GM12878 (cell line): ENCODE data around the gene DLEC1.
A peak's percentile ranks its signal among the peaks of the same experiment; 100 is the strongest.

Source experiments
- POLR2A ChIP-seq: IDR thresholded peaks from 2 replicates; pipeline ENCODE4 v1.6.1; 2011; ENCODE audit warnings: low read depth, mild to moderate bottlenecking, low read length
- RAD21 ChIP-seq: IDR thresholded peaks from 2 replicates; pipeline ENCODE4 v1.6.1; 2011; ENCODE audit warnings: mild to moderate bottlenecking, low read depth, low read length, moderate library complexity; ENCODE audit not compliant: insufficient read depth
- SRF ChIP-seq, 2 experiments: IDR thresholded peaks; 2 replicates each; pipeline ENCODE4 v1.6.1; 2011; ENCODE audit warnings: low read depth in 2 of 2, low read length in 2 of 2, mild to moderate bottlenecking in 1 of 2, moderate library complexity in 1 of 2
- TAF1 ChIP-seq: IDR thresholded peaks from 2 replicates; pipeline ENCODE4 v1.6.1; 2011; ENCODE audit warnings: mild to moderate bottlenecking, low read depth, low read length, borderline replicate concordance
- TF ChIP-seq, protein P1 (sequence below), 3 experiments: IDR thresholded peaks in 2 of 3; conservative IDR thresholded peaks in 1 of 3; 2 replicates each; pipeline ENCODE4 v1.5.1; 2011; ENCODE audit warnings: low read depth in 3 of 3, low read length in 3 of 3, mild to moderate bottlenecking in 3 of 3, control low read depth in 2 of 3, moderate library complexity in 2 of 3, inconsistent platforms in 1 of 3, mixed read lengths in 1 of 3; ENCODE audit not compliant: control insufficient read depth in 2 of 3, insufficient read depth in 1 of 3; ENCODE audit errors: extremely low read depth in 1 of 3

DNA sequence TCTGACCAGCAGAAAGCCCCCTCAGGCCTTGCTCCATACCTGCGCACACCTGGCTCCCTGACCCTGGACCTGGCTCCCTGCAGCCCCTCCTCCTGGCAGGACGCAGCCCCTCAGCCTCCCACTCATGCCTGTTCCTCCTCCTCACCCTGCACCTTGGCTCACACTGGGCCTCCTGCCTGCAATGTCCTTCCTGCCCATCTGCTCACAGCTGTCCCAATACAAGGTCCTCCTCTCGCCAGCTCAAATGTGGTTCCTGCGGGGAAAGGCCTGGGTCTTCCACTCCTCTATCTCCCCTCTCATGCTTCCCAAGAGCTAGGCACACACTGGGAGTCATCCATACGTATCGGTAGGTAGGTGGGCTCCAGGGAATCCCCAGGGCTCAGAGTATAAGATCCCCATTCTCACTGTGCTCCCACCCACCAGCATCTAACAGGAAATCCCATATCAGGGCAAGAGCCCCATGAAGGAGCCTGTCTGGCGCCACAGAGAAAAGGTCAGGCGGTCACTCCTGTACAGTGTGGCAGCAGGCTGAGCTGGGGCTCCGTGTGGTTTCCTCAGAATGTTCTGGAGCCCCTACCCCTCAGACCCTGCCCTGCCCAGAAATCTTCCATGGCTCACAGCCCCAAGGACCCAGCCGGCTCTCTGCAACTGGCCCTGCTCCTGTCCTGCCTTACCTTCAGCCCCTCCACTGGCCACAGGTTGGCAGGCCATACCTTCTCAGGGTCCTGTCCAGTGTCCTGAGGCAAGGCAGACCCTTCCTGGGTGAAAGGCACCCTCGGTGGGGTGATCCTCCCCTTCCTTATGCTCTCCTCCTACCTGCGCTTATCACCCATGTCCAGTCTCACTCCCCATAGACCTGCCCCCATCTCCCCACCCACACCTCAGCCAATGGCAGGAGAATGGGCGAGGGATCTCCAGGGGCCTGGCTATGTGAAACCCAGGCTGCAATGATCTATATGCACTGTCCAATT is 20.4 kb upstream of the DLEC1 start:
- TF ChIP-seq RAD21 (no peak), SRF (IDR thresholded peaks at IDR 0.05; ENCODE audit: low read depth in 2 of 2, low read length in 2 of 2) (peak; percentile 23 to 54; a peak in 2 of 4 replicates), TAF1 (no peak), POLR2A (no peak)
- TF ChIP-seq, protein P1, sequence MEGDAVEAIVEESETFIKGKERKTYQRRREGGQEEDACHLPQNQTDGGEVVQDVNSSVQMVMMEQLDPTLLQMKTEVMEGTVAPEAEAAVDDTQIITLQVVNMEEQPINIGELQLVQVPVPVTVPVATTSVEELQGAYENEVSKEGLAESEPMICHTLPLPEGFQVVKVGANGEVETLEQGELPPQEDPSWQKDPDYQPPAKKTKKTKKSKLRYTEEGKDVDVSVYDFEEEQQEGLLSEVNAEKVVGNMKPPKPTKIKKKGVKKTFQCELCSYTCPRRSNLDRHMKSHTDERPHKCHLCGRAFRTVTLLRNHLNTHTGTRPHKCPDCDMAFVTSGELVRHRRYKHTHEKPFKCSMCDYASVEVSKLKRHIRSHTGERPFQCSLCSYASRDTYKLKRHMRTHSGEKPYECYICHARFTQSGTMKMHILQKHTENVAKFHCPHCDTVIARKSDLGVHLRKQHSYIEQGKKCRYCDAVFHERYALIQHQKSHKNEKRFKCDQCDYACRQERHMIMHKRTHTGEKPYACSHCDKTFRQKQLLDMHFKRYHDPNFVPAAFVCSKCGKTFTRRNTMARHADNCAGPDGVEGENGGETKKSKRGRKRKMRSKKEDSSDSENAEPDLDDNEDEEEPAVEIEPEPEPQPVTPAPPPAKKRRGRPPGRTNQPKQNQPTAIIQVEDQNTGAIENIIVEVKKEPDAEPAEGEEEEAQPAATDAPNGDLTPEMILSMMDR (IDR thresholded peaks at IDR 0.05 in 2 of 3, conservative IDR thresholded peaks at IDR 0.05 in 1 of 3; ENCODE audit: control insufficient read depth in 2 of 3, extremely low read depth in 1 of 3, insufficient read depth in 1 of 3, low read depth in 3 of 3, low read length in 3 of 3) = no peak
